Endometrium (tissue), 2 donors: ENCODE results near the gene TNKS1BP1.
"Not testable (repeated sequence)": the region's sequence is repeated elsewhere in the genome, so short reads cannot be mapped to it uniquely, and the experiment has no call there.

Source experiments
- FAIRE-seq: peaks from 2 replicates; lab custom pipeline; 2012; peaks lifted over from hg19 to GRCh38; lab: Jason Lieb, UNC
- donor health status: control.
- donor health status: control.

Gene TNKS1BP1

GRCh38 chr11:57283231-57283990 is 41.3 kb downstream of the TNKS1BP1 start:
- FAIRE-seq, result no peak

GRCh38 chr11:57281546-57281945 is 43.2 kb downstream of the TNKS1BP1 start:
- FAIRE-seq, result not testable (repeated sequence)

GRCh38 chr11:57279116-57279515 is 45.6 kb downstream of the TNKS1BP1 start:
- FAIRE-seq, result no peak

GRCh38 chr11:57278721-57279095 is 46.0 kb downstream of the TNKS1BP1 start:
- no peak for FAIRE-seq

GRCh38 chr11:57277845-57278720 is 46.7 kb downstream of the TNKS1BP1 start:
- FAIRE-seq, result no peak

GRCh38 chr11:57276971-57277675 is 47.6 kb downstream of the TNKS1BP1 start:
- no peak for FAIRE-seq

- no peak for FAIRE-seq
Observed at GRCh38 chr11:57276169-57276970, 48.4 kb downstream of the TNKS1BP1 start.

GRCh38 chr11:57275582-57275981 is 49.2 kb downstream of the TNKS1BP1 start:
- FAIRE-seq, result no peak

DNA sequence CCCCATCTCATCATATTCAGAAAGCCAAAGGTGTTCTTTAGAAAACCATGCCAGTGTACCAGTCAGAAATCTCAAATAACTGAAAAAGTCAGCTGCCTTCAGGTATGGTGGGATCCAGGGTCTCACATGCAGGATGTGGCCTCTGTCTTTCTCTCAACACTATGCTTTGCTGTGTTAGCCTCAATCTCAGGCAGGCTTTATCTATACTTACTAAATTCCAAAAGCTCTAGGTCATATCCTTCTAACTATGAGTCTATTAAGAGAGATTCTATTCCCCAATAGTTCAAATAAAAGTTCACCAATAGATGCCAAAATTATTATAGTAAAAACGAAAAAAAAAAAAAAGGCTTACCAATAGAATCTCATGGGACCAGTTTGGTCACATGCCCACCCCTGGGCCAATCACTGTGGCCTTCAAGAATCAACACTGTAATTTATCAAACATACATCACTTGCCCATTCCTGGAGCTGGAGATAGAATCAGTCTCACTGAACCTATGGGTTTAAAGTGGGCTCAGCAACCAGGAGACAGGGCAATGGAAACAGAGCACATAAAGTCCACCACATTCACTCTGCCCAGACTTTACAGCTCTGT is 49.8 kb downstream of the TNKS1BP1 start:
- FAIRE-seq, result no peak

GRCh38 chr11:57273448-57274058 is 51.2 kb downstream of the TNKS1BP1 start:
- no peak for FAIRE-seq

GRCh38 chr11:57269571-57270021 is 55.2 kb downstream of the TNKS1BP1 start:
- FAIRE-seq, result no peak

- FAIRE-seq, result no peak
Observed at GRCh38 chr11:57266157-57266556, 58.6 kb downstream of the TNKS1BP1 start.

DNA sequence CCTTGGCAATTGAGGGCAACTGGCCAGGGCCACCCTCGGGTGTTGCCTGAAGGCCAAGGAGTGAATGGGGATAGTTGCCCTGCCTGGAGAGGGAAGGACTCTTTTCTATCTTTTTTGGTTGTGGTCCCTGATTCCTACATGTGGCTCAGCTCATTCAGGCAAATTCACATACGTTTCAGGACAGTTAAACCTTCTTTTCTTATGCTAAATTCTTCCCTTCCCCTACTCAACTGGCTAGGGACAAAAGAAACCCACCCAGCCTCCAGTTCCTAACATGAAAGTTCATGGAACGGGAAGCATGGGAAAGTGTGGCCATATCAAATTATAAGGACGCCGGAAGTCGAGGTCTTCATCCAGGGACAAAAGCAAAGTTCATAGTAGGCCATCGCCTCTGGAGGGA is 61.4 kb downstream of the TNKS1BP1 start:
- no peak for FAIRE-seq

DNA sequence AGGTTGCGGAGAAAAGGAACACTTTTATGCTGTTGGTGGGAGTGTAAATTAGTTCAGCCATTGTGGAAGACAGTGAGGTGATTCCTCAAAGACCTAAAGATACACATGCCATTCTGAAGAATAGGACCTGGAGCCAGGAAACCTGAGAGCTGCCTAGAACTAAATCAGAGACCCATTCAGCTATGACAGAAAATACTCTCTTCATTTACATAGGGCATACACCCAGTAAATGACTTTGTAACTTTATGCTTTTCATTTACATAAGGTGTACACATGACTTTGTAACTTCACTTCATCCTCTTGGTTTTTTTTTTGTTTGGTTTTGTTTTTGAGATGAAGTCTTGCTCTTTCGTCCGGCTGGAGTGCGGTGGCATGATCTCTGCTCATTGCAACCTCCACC is 62.6 kb downstream of the TNKS1BP1 start:
- FAIRE-seq, result no peak

GRCh38 chr11:57260937-57261783 is 63.6 kb downstream of the TNKS1BP1 start:
- no peak for FAIRE-seq

- no peak for FAIRE-seq
Observed at GRCh38 chr11:57256119-57256518, 68.6 kb downstream of the TNKS1BP1 start.

DNA sequence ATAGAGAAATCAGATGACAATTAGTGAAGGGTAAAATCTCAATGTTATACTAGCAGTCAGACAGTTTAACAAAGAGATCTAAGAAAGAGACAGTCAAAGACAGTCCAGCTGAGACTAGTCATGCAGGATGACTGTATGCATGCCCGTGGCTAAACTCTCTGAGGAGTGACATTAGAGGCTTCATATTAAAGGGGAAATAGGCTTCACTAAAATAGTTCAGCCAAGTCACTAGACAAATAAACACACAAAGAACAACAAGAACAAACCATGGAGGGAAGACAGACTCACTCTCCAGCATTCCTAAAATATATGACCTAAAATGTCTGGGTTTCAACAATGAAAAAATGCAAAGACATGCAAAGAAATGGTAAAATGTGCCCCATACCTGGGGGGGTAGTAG is 69.1 kb downstream of the TNKS1BP1 start:
- FAIRE-seq, result no peak

- FAIRE-seq, result no peak
Observed at GRCh38 chr11:57254631-57255030, 70.1 kb downstream of the TNKS1BP1 start.

DNA sequence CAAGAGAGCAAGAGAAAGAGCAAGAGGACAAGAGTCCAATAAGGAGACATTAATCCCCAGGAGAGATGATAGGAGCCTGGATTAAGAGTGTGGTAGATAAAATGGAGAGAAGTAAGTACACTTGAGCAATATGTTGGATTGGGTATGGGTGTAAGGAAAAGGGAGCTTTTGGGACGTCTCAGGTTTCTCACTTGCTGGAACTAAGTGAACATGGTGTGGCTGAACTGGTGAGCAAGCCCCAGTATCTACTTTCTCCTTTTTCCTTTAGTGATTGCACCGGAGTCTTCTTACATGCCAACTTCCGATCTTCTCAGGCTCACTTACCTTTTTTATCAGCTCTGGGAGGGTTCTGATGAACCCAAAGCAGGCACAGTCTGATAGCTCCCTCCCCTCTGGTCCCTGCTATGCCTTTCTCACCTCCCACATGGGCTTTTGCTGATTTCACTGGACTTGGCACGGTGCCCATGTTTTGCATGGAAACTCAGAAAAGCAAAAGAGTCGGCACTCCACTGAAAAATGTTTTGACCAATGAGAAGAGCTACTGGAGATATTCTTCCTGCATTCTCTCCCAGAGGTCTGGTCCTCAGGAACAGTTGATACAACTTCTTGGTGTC is 73.2 kb downstream of the TNKS1BP1 start:
- no peak for FAIRE-seq

DNA sequence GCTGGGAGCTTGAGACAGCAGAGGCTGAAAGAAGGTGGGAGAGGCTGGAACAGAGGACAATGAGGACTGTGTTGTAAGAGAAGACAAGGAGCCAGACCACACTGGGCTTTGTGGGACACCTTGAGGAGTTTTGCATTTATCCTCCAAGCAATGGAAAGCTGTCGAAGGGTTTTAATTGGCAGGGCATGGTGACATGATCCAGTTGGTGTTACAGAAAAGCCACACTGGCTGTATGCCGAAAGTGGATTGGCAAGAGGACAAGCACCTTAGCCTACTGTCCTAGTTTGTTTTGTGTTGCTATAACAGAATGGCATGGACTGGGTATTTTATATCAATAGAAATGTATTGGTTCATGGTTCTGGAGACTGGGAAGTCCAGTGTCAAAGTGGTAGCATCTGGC is 73.7 kb downstream of the TNKS1BP1 start:
- FAIRE-seq, result no peak
